Measurements from ENCODE around the gene FAM184A. TPM values are rescaled to one million over a fixed set of nuclear protein-coding genes. Genes with fewer than 3 reads are reported as not detected.
A peak's percentile ranks its signal among the peaks of the same experiment; 100 is the strongest.

FAM184A gene
- total and polyA plus RNA-seq, 9 of the 15 experiments (the other 6 are each of a cell fraction or from before 2014, with no cell fraction given), result 6.4 to 18.7 (median 13.1) TPM

- TF ChIP-seq SAP30 (IDR thresholded peaks at IDR 0.05; ENCODE audit: borderline replicate concordance, insufficient read depth, low read depth, low read length, poor library complexity, severe bottlenecking), result no peak
- TF ChIP-seq ZNF197 (CRISPR knock-in tag; IDR thresholded peaks at IDR 0.05; ENCODE audit: low read depth), result no peak
- TF ChIP-seq YBX1 (IDR thresholded peaks at IDR 0.05), result no peak
- no peak for TF ChIP-seq SRSF9 (IDR thresholded peaks at IDR 0.05; ENCODE audit: borderline replicate concordance, low read depth, low read length)
- no peak for TF ChIP-seq SMAD1 (IDR thresholded peaks at IDR 0.05; ENCODE audit: low read depth, low read length, partially characterized antibody)
- no peak for TF ChIP-seq TBL1XR1 (IDR thresholded peaks at IDR 0.05; ENCODE audit: low read length in 2 of 2)
- no peak for TF ChIP-seq MYNN (IDR thresholded peaks at IDR 0.05)
- no peak for TF ChIP-seq MYNN (CRISPR knock-in tag; IDR thresholded peaks at IDR 0.05)
- no peak for TF ChIP-seq SMC3 (conservative IDR thresholded peaks at IDR 0.05; ENCODE audit: insufficient read depth, low read depth, low read length)
- TF ChIP-seq STAT6 (CRISPR knock-in tag; IDR thresholded peaks at IDR 0.05), result no peak
- TF ChIP-seq RAD21 (CRISPR knock-in tag; conservative IDR thresholded peaks at IDR 0.05 in 1 of 2, IDR thresholded peaks at IDR 0.05 in 1 of 2), result no peak
- no peak for TF ChIP-seq ZBTB26 (CRISPR knock-in tag; IDR thresholded peaks at IDR 0.05)
- no peak for TF ChIP-seq HMG20B (CRISPR knock-in tag; IDR thresholded peaks at IDR 0.05)
- no peak for TF ChIP-seq ILF3 (IDR thresholded peaks at IDR 0.05; ENCODE audit: borderline replicate concordance)
- no peak for TF ChIP-seq ZNF408 (CRISPR knock-in tag; IDR thresholded peaks at IDR 0.05; ENCODE audit: low read depth)
- no peak for TF ChIP-seq MTA3 (IDR thresholded peaks at IDR 0.05; ENCODE audit: borderline replicate concordance)
- TF ChIP-seq SRF (CRISPR knock-in tag; IDR thresholded peaks at IDR 0.05), result no peak
- TF ChIP-seq RBM17 (IDR thresholded peaks at IDR 0.05; ENCODE audit: borderline replicate concordance, low read depth, low read length), result no peak
- peak; percentile 42; the same call in 1 of the 2 replicates for TF ChIP-seq ATF7 (IDR thresholded peaks at IDR 0.05)
- no peak for TF ChIP-seq DEAF1 (CRISPR knock-in tag; IDR thresholded peaks at IDR 0.05)
- TF ChIP-seq ERF (CRISPR knock-in tag; IDR thresholded peaks at IDR 0.05), result no peak
- no peak for TF ChIP-seq KDM5B (IDR thresholded peaks at IDR 0.05; ENCODE audit: insufficient replicate concordance, low read depth, low read length)
- TF ChIP-seq CREB1 (IDR thresholded peaks at IDR 0.05), result no peak
- no peak for TF ChIP-seq CREB1 (CRISPR knock-in tag; IDR thresholded peaks at IDR 0.05)
- TF ChIP-seq FOXK1 (CRISPR knock-in tag; IDR thresholded peaks at IDR 0.05; ENCODE audit: borderline replicate concordance), result no peak
- no peak for TF ChIP-seq ZBTB1 (CRISPR knock-in tag; IDR thresholded peaks at IDR 0.05; ENCODE audit: borderline replicate concordance, low read depth)
Observed at GRCh38 chr6:119066517-119066916, 11.9 kb downstream of the FAM184A start (continued).

All from K562 (cell line).